ENCODE data around the gene VPS11.
A peak's percentile ranks its signal among the peaks of the same experiment; 100 is the strongest.
"Not testable (repeated sequence)": the region's sequence is repeated elsewhere in the genome, so short reads cannot be mapped to it uniquely, and the experiment has no call there.

Gene VPS11

GRCh38 chr11:119067371-119068222, at the start of gene VPS11:
TSS of gene VPS11 (plus strand) at chr11:119067818. CDS start at chr11:119067824, 6 bp downstream.
- DNase-seq = peak; percentile 75 to 97 (median 94)

DNA sequence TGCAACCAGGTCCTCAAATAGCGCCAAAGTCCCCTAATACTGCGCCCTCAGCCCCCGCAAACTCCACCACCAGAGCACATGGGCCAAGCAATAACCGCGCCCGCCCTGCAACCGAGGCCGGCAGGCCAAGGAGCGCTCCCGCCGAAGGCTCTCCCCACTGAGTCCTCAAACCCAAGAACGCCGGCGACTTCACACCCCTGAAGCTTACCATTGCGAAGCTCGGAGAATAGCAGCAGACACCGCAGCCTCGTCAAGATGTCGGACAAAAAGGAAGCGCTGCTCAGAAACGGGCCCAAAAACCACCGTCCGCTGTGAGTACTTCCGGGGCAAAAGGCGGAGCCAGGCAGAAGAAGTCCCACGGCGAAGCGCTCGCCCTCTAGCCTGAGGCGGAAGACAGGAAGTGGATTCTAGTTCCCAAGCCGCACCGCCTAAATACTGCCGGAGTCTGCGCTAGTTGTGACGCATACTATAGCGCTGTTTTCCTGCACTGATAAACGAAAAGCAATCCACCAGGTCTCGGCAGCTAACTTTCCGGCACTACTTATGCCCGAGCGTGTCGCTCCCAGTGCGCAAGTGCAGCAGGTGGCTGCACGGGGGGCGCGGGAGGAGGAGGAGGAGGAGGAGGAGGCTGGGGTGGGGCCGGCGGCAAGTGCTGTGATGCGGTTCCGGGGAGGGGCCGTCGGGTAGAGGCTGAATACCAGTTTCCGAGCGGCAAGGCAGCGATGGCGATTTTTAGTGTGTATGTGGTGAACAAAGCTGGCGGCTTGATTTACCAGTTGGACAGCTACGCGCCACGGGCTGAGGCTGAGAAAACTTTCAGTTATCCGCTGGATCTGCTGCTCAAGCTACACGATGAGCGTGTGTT, 49.3 kb upstream of the VPS11 start, which contains the start of the genes RPS25 and TRAPPC4:
TSS of gene RPS25 (minus strand) at position 270 of the 865 bp plus-strand sequence. CDS start at position 211, 59 bp downstream.
TSS of gene TRAPPC4 (plus strand) at position 693 of the 865 bp plus-strand sequence. CDS start at position 723, 30 bp downstream.
- peak; percentile 78 to 100 (median 98) for DNase-seq

GRCh38 chr11:119019996-119020395, 47.6 kb upstream of the VPS11 start:
- no peak for DNase-seq

DNA sequence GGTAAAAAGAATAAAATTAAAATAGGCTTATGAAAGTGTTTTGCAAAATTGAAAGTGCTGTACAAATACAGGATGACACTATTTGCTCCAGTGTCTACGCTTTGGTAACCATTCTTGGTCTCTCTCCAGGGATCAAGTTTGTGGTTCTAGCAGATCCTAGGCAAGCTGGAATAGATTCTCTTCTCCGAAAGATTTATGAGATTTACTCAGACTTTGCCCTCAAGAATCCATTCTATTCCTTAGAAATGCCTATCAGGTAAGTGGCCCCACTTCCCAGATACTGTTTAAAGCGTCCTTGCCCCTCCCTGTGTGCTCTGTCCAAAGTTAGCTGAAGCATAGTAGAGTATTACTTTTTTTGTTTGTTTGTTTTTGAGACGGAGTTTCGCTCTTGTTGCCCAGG, 46.0 kb upstream of the VPS11 start:
- DNase-seq = no peak

DNA sequence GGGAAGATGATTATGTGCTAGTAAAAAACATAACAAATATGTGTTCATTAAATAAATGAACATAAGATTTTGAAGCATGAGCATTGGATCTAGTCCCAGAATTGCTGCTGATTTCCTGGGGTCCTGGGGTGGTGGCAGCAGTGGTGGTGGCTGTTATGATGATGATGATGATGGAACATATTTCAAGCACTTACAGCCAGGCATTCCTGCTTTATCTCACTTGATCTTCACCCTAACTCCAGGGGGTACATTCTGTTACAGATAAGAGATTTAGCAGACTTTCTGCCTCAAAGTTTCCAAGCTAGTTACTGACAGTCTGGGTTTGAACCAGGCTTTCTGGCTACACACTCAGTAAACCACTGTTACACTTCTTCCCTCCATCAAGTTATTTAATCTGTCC, 43.9 kb upstream of the VPS11 start:
- DNase-seq = no peak

DNA sequence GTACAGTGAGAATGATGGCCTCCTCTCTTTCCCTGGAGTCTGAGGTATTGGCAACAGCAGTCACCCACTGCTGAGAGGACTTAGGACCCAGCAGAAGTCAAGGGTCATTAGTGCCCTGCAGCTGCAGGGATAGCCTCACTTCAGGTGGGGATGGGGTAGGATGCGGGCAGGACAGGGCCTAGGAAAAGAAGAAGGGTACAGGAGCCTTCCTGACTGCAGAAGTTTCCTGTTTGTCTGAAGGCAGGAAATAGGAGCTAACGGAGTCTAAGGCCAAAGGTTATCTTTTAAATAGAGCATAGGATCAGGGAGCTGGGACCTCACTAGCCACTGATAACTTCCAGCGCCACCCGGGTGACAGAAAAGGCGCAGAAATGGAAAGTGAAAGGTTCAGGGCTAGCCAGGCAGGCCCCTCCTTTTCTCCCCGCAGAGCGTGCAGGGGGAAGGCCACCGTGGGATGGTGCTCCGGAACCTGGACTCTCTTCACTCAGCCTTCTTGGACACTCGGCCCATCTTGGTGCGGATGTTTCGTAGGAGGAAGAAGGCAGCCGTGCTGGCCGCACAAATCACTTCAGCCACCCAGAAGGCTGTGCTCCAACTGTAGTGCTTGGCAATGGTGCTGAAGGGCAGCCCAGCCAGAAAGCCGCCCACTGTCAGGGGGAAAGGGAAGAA, 43.1 kb upstream of the VPS11 start:
- no peak for DNase-seq

GRCh38 chr11:119025099-119025473, 42.5 kb upstream of the VPS11 start:
- no peak for DNase-seq

DNA sequence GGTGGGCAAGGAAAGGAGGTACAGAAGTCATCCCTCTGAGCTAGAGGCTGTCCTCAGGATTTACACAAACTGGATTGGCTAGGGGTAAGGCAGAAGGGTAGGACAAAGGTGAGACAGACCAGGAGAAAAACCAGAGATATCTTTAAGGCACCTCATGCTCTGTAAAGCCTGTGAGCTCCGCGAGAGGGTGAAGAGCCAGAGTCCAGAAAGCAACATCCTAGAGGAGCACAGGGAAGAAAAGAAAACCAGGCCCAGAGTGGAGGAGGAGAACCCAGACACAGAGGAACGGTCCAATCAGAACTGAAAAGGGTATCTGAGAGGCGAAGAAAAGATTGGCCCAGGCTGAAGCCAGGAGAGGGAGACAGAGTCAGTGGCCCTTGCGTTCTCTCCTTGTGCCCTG, 42.1 kb upstream of the VPS11 start:
- no peak for DNase-seq

GRCh38 chr11:119025978-119026766, 41.4 kb upstream of the VPS11 start:
- no peak for DNase-seq

DNA sequence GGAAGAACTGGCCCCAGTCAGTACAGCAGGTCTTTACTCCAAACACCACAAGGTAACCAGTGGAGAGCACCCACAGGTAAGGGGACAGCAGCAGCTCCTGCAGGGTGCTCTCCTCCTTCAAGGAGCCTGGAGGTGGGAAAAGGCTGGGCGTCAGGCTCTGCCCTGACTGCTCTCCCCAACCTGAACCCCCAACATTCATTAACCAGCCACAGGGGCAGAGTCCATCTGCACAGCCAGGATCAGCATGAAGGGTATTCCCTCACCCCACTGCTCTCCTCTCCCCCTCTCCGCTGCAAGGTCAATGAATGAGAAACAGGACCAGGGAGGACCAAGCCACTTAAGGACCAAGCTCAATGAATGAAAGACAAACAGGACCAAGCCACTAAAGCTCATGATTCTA, 40.6 kb upstream of the VPS11 start:
- no peak for DNase-seq

GRCh38 chr11:119027561-119028345, 39.9 kb upstream of the VPS11 start:
- no peak for DNase-seq

GRCh38 chr11:119028346-119029068, 39.1 kb upstream of the VPS11 start:
- DNase-seq = no peak

GRCh38 chr11:119029069-119029339, 38.6 kb upstream of the VPS11 start:
- no peak for DNase-seq

GRCh38 chr11:119029340-119030028, 38.1 kb upstream of the VPS11 start:
- peak in 9 of 14 donors; percentile 6 to 51 (median 18) for DNase-seq

DNA sequence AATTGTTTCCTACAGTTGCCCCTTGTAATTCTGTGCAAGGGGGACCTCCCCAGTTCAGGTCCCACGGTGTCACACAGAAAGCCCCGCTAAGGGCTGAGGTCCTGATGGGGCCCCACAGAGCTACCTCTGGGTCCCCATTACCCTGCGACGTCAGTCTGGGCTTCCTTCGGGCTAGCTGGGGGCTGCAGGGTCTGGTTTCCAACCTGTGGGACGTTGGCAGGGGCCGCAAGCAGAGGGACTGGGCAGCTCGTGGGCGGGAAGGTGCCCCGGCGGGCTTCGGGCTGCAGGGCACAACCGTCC, 37.6 kb upstream of the VPS11 start:
- DNase-seq = peak in 1 of 14 donors; percentile 44

DNA sequence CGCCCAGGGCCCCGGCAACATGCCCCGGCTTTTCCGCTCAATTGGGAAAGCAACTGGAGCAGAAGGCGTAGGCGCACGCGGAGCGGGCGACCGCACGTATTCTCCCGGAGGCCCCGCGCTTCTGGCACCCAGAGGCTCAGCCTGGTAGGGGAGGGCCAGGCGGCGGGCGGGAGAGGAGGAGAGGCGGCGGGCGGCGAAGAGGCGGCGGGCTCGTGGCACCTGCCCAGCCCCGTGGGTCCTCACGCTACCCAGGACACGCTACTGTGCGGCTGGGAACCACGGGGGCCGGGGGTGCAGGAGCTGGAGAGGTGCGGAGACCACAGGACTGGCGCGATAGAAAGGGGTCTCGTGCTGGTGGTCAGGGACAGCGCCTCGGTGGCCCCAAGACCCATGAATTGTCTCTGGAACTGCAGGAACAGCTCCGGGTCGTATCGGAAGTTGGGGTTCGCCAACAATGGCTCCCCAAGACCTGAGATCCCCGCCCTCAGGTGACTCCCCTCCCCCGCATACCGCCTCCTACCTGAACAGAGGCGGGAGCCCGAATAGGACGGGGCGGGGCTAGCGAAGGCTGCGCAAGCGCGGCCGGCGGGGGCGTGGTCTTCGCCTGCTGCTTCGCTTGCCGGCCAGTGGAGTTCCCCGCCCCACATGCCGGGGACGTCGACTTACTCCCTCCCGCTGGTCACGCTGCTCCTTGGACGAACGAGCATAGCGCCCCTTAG, 37.1 kb upstream of the VPS11 start, which contains the start of gene SLC37A4:
TSS of gene SLC37A4 (minus strand) at position 549 of the 719 bp plus-strand sequence.
- peak; percentile 59 to 97 (median 91) for DNase-seq

DNA sequence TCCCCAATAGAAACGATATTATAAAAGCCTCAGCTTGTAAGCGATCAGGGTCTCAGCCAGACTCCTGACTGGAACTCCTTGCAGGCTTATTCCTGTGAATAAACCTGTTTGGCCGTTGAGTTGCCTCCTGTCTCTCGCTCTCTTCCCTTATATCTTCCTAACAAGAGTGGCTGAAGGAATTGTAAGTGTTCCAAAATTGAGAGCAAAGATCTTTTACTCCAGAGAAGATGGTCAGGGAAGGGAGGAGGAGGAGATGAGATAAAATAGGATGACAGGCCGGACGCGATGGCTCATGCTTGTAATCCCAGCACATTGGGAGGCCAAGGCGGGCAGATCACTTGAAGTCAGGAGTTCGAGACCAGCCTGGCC, 35.7 kb upstream of the VPS11 start:
- no peak for DNase-seq

DNA sequence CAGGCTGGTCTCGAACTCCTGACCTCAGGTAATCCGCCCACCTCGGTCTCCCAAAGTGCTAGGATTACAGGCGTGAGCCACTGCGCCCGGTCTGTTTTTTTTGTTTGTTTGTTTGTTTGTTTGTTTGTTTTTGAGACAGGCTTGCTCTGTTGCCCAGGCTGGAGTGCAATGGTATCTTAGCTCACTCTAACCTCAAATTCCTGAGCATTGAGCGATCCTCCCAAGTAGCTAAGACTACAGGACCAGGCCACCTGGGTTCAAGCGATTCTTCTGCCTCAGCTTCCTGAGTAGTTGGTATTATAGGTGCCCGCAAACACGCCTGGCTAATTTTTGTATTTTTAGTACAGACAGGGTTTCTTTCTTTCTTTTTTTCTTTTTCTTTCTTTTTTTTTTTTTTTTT, 34.2 kb upstream of the VPS11 start:
- DNase-seq = not testable (repeated sequence)

DNA sequence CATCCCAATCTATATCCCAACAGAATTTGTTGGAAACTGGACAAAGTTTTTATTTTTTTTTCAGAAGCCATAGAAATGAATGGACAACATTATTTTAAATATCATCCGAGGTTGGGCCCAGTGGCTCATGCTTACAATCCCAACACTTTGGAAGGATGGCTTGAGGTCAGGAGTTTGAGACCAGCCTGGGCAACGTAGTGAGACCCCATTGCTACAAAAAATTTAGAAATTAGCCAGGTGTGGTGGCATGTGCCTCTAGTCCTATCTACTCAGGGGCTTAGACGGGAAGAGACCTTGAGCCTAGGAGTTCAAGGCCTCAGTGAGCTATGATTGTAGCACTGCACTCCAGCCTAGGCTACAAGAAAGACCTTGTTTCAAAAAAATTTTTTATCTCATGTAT, 32.8 kb upstream of the VPS11 start:
- DNase-seq = no peak
